ENCODE results near the gene BBC3. TPM values are rescaled to one million over a fixed set of nuclear protein-coding genes. Genes with fewer than 3 reads are reported as not detected.
"Not testable (repeated sequence)": the region's sequence is repeated elsewhere in the genome, so short reads cannot be mapped to it uniquely, and the experiment has no call there.

The BBC3 gene
- total RNA-seq (2014; rRNA removed; shearing (Covaris generic)) (27.8 and 31.9 TPM in 2 replicates), polyA plus RNA-seq (2016; fragmentation: Nextera tagmentation; extraction: Ambion mirVana) (23.4 and 25.8 TPM in 2 replicates)
- long read RNA-seq, partial matches to known transcripts = 1 of 3 reads
- long read RNA-seq, other reads (novel, unspliced or antisense) = 2 of 3 reads

- Mint-ChIP-seq H3K4me1 (peaks cover 17% of the 10 kb centered on the region), H3K36me3 (ENCODE audit: low read depth) (no peaks in the 10 kb centered on the region; the same call in 2 of the 3 replicates), H3K4me3 (peak within 1 kb of the TSS; percentile 71), H3K27me3 (ENCODE audit: insufficient read depth, low read depth, poor library complexity) (peaks cover 21% of the 10 kb centered on the region), H3K27ac (peak within 1 kb of the TSS; percentile 80), H3K9me3 (no peaks in the 10 kb centered on the region)
- H3K27ac ChIP-seq (ENCODE audit: low read depth) = peak within 1 kb of the TSS; percentile 96
- no peaks in the 10 kb centered on the region for H3K9me2 ChIP-seq (ENCODE audit: insufficient read depth)
- H3K36me3 ChIP-seq (ENCODE audit: insufficient read depth) = no peaks in the 10 kb centered on the region
- no peak for DNase-seq (ENCODE audit: low spot score)
- peak; percentile 0; the same call in 2 of the 3 replicates for ATAC-seq
- no peak for TF ChIP-seq CREB1 (CRISPR knock-in tag; IDR thresholded peaks at IDR 0.05; ENCODE audit: low read depth)
- TF ChIP-seq POLR2AphosphoS5 (IDR thresholded peaks at IDR 0.05; ENCODE audit: low read depth) = peak; percentile 4; the same call in 1 of the 2 replicates
- peaks cover 33% of the 10 kb centered on the region for H3K4me1 ChIP-seq (ENCODE audit: insufficient read depth)
- no peaks in the 10 kb centered on the region; the same call in 1 of the 2 replicates for H4K20me1 ChIP-seq (replicated peaks; ENCODE audit: insufficient read depth)
- peaks cover 24% of the 10 kb centered on the region for H3K79me2 ChIP-seq (replicated peaks; ENCODE audit: insufficient read depth)
- peaks cover 27% of the 10 kb centered on the region for H3F3A ChIP-seq (replicated peaks; ENCODE audit: low read depth)
- peak within 1 kb of the TSS; percentile 96 for H3K4me3 ChIP-seq
- peak within 1 kb of the TSS; percentile 66; the same call in 1 of the 2 replicates for H2AFZ ChIP-seq
- H3K27me3 ChIP-seq (ENCODE audit: insufficient read depth) = peaks cover 11% of the 10 kb centered on the region
- peak within 1 kb of the TSS; percentile 95 for H3K4me2 ChIP-seq
Observed at GRCh38 chr19:47230921-47231214, at the start of gene BBC3. TSS of gene BBC3 (minus strand) at chr19:47231199. CDS start at chr19:47228431, 2,768 bp downstream.

DNA sequence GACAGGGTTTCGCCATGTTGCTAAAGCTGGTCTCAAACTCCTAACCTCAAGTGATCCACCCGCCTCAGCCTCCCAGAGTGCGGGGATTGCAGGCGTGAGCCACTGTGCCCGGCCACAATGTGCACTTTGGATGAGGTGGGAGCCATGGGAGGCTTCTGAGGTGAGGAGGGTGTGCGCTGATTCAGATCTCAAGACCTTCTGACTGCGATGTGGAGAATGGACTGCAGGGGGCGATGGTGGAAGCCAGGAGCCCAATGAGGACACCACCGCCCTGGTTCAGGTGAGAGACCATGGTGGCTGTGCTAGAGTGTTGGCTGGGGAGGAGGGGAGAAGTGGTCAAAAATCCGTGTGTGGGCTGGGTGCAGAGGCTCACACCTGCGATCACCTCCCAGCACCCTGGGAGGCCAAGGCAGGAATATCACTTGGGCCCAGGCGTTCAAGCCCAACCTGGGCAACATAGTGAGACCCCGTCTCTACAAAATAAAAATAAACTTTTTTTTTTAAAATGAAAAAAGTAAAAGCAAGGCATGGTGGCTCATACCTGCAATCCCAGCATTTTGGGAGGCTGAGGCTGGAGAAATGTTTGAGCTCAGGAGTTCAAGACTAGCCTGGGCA, 49.3 kb upstream of the BBC3 start:
- H3K9me2 ChIP-seq (ENCODE audit: insufficient read depth) = no peaks in the 10 kb centered on the region
- peaks cover 16% of the 10 kb centered on the region; the same call in 1 of the 2 replicates for H3F3A ChIP-seq (replicated peaks; ENCODE audit: low read depth)
- Mint-ChIP-seq H3K9me3 (no peaks in the 10 kb centered on the region), H3K27me3 (ENCODE audit: insufficient read depth, low read depth, poor library complexity) (peaks cover 9% of the 10 kb centered on the region), H3K27ac (no peak overlapping the region), H3K4me3 (no peak overlapping the region), H3K4me1 (peaks cover 6% of the 10 kb centered on the region), H3K36me3 (ENCODE audit: low read depth) (peaks cover 7% of the 10 kb centered on the region; the same call in 1 of the 3 replicates)
- no peaks in the 10 kb centered on the region; the same call in 1 of the 2 replicates for H4K20me1 ChIP-seq (replicated peaks; ENCODE audit: insufficient read depth)
- no peaks in the 10 kb centered on the region for H3K79me2 ChIP-seq (replicated peaks; ENCODE audit: insufficient read depth)
- no peaks in the 10 kb centered on the region for H3K36me3 ChIP-seq (ENCODE audit: insufficient read depth)
- H3K27ac ChIP-seq (ENCODE audit: low read depth) = no peak overlapping the region
- ATAC-seq (peak; percentile 76), DNase-seq (ENCODE audit: low spot score) (peak; percentile 89)
- H3K27me3 ChIP-seq (ENCODE audit: insufficient read depth) = peaks cover 7% of the 10 kb centered on the region
- no peak overlapping the region for H3K4me3 ChIP-seq
- TF ChIP-seq ZNF462 (CRISPR knock-in tag; IDR thresholded peaks at IDR 0.05) (no peak), EZH2phosphoT487 (IDR thresholded peaks at IDR 0.05; ENCODE audit: unreplicated experiment) (no peak), EZH2 (IDR thresholded peaks at IDR 0.05; ENCODE audit: low read depth, unreplicated experiment) (no peak)
- TF ChIP-seq, protein P1, sequence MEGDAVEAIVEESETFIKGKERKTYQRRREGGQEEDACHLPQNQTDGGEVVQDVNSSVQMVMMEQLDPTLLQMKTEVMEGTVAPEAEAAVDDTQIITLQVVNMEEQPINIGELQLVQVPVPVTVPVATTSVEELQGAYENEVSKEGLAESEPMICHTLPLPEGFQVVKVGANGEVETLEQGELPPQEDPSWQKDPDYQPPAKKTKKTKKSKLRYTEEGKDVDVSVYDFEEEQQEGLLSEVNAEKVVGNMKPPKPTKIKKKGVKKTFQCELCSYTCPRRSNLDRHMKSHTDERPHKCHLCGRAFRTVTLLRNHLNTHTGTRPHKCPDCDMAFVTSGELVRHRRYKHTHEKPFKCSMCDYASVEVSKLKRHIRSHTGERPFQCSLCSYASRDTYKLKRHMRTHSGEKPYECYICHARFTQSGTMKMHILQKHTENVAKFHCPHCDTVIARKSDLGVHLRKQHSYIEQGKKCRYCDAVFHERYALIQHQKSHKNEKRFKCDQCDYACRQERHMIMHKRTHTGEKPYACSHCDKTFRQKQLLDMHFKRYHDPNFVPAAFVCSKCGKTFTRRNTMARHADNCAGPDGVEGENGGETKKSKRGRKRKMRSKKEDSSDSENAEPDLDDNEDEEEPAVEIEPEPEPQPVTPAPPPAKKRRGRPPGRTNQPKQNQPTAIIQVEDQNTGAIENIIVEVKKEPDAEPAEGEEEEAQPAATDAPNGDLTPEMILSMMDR (conservative IDR thresholded peaks at IDR 0.05; ENCODE audit: low read depth in 2 of 2) = peak; percentile 78 to 83
- H3K4me2 ChIP-seq = no peak overlapping the region
- H3K4me1 ChIP-seq (ENCODE audit: insufficient read depth) = no peaks in the 10 kb centered on the region; the same call in 1 of the 2 replicates
- no peak overlapping the region for H2AFZ ChIP-seq

DNA sequence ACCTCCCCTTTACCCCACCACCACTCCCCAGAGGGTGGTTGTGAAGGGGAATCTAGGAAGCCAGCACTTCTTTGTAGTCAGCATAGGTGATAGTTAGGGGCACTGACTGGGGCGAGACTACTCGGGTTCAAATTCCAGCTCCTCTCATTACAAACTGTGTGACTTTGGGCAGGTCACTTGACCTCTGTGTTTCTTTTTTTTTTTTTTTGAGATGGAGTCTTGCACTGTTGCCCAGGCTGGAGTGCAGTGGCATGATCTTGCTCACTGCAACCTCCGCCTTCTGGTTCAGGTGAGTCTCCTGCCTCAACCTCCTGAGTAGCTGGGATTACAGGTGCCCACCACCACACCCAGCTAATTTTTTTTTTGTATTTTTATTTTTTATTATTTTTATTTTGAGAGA, 45.5 kb upstream of the BBC3 start:
- not testable (repeated sequence) for ATAC-seq; H3K79me2 ChIP-seq (replicated peaks; ENCODE audit: insufficient read depth); DNase-seq (ENCODE audit: low spot score); H3K36me3 ChIP-seq (ENCODE audit: insufficient read depth); H3K36me3 Mint-ChIP-seq (ENCODE audit: low read depth); H3K27ac ChIP-seq (ENCODE audit: low read depth); H3K4me3 ChIP-seq; H3K4me3 Mint-ChIP-seq; H3K9me2 ChIP-seq (ENCODE audit: insufficient read depth); H3K4me2 ChIP-seq; H3K27ac Mint-ChIP-seq; H3K27me3 ChIP-seq (ENCODE audit: insufficient read depth); H4K20me1 ChIP-seq (replicated peaks; ENCODE audit: insufficient read depth); H3K9me3 Mint-ChIP-seq; H2AFZ ChIP-seq
- H3K4me1 Mint-ChIP-seq = peaks cover 19% of the 10 kb centered on the region
- peaks cover 11% of the 10 kb centered on the region; the same call in 1 of the 2 replicates for H3K4me1 ChIP-seq (ENCODE audit: insufficient read depth)
- peaks cover 20% of the 10 kb centered on the region for H3F3A ChIP-seq (replicated peaks; ENCODE audit: low read depth)
- peaks cover 31% of the 10 kb centered on the region for H3K27me3 Mint-ChIP-seq (ENCODE audit: insufficient read depth, low read depth, poor library complexity)

Measured in GM23338 (cell line).